SK-N-SH (cell line): Measurements from ENCODE around the gene COL4A6. TPM values are rescaled to one million over a fixed set of nuclear protein-coding genes. Genes with fewer than 3 reads are reported as not detected.

Source experiments
- CTCF ChIA-PET: fragments of 300-600, 350-600 bp; formaldehyde crosslinking; extraction: SDS; loops from one replicate; lab custom pipeline; 2021; lab: Yijun Ruan, JAX
- POLR2A ChIA-PET: fragments of 350-600 bp; sonication (Branson Sonifier 250); formaldehyde crosslinking; extraction: SDS; loops from one replicate; lab custom pipeline; 2020; ENCODE audit warnings: antibody characterized with exemption, inconsistent platforms; lab: Yijun Ruan, JAX
- DNase-seq: peaks from one replicate; pipeline ENCODE4 v3.0.0; 2012
- H2AFZ ChIP-seq: fragments of 200-600 bp; sonication (generic); 2 replicates; pipeline ENCODE4 v1.8.1; 2016; ENCODE audit warnings: antibody characterized with exemption, mild to moderate bottlenecking, low read depth
- H3F3A ChIP-seq: fragments of 200-600 bp; sonication (generic); replicated peaks from 2 replicates; pipeline ENCODE3; 2016; ENCODE audit warnings: antibody characterized with exemption, mild to moderate bottlenecking; ENCODE audit not compliant: insufficient read depth
- H3K27ac ChIP-seq, 2 experiments: fragments of 200-500 bp in 1 of 2; fragments of 200-600 bp in 1 of 2; sonication (Bioruptor generic) in 1 of 2; sonication (generic), shearing (Covaris generic) in 1 of 2; 2 replicates each; pipeline versions ENCODE4 v1.5.1 to v1.6.1; 2014 to 2016; ENCODE audit warnings: low read depth in 2 of 2, inconsistent platforms in 1 of 2, low read length in 1 of 2, mild to moderate bottlenecking in 1 of 2, mixed read lengths in 1 of 2
- H3K27me3 ChIP-seq: fragments of 200-600 bp; sonication (generic), shearing (Covaris generic); 2 replicates; pipeline ENCODE4 v1.6.1; 2016; ENCODE audit warnings: mixed run types; ENCODE audit not compliant: insufficient read depth
- H3K36me3 ChIP-seq, 2 experiments: fragments of 200-500 bp in 1 of 2; fragments of 200-600 bp in 1 of 2; sonication (Bioruptor generic) in 1 of 2; sonication (generic) in 1 of 2; replicated peaks in 1 of 2; 2 replicates each; pipeline versions ENCODE3 to v1.5.1; 2014 to 2016; ENCODE audit warnings: low read length in 1 of 2, mild to moderate bottlenecking in 1 of 2; ENCODE audit not compliant: insufficient read depth in 2 of 2, control insufficient read depth in 1 of 2
- H3K4me1 ChIP-seq, 2 experiments: fragments of 200-500 bp in 1 of 2; fragments of 200-600 bp in 1 of 2; sonication (Bioruptor generic) in 1 of 2; sonication (generic), shearing (Covaris generic) in 1 of 2; 2 replicates each; pipeline versions ENCODE4 v1.5.1 to v1.6.1; 2014 to 2016; ENCODE audit warnings: low read depth in 1 of 2, low read length in 1 of 2, mixed run types in 1 of 2; ENCODE audit not compliant: insufficient read depth in 2 of 2, control insufficient read depth in 1 of 2
- H3K4me2 ChIP-seq: fragments of 200-600 bp; sonication (generic), shearing (Covaris generic); 2 replicates; pipeline ENCODE4 v1.6.1; 2017; ENCODE audit warnings: mixed run types
- H3K4me3 ChIP-seq, 2 experiments: fragments of 200-500 bp in 1 of 2; fragments of 200-600 bp in 1 of 2; sonication (Bioruptor generic) in 1 of 2; sonication (generic), shearing (Covaris generic) in 1 of 2; 2 replicates each; pipeline versions ENCODE4 v1.5.1 to v1.8.1; 2014 to 2016; ENCODE audit warnings: low read depth in 2 of 2, inconsistent platforms in 1 of 2, low read length in 1 of 2, mild to moderate bottlenecking in 1 of 2, mixed read lengths in 1 of 2, moderate library complexity in 1 of 2
- H3K79me2 ChIP-seq: fragments of 200-600 bp; sonication (generic); 2 replicates; pipeline ENCODE4 v1.8.1; 2017; ENCODE audit warnings: mild to moderate bottlenecking; ENCODE audit not compliant: insufficient read depth
- H3K9ac ChIP-seq: fragments of 200-600 bp; sonication (generic); 2 replicates; pipeline ENCODE4 v1.6.1; 2017; ENCODE audit warnings: mixed run types
- H3K9me2 ChIP-seq: fragments of 200-600 bp; sonication (generic); 2 replicates; pipeline ENCODE4 v1.6.1; 2017; ENCODE audit warnings: mixed run types
- H3K9me3 ChIP-seq: fragments of 200-600 bp; sonication (generic); 2 replicates; pipeline ENCODE4 v1.6.1; 2017; ENCODE audit warnings: mixed run types, mild to moderate bottlenecking, moderate library complexity
- H4K20me1 ChIP-seq: fragments of 200-600 bp; sonication (generic); 2 replicates; pipeline ENCODE4 v1.6.1; 2017; ENCODE audit warnings: mild to moderate bottlenecking, mixed run types; ENCODE audit not compliant: insufficient read depth
- CHD2 ChIP-seq: fragments of 150-350 bp; IDR thresholded peaks from 2 replicates; pipeline ENCODE4 v1.6.1; 2018; ENCODE audit warnings: low read length; ENCODE audit not compliant: partially characterized antibody
- FOSL2 ChIP-seq: IDR thresholded peaks from 2 replicates; pipeline ENCODE4 v1.4.0; 2012; ENCODE audit warnings: low read depth, mild to moderate bottlenecking, moderate library complexity, borderline replicate concordance
- FOXM1 ChIP-seq: IDR thresholded peaks from 2 replicates; pipeline ENCODE4 v1.4.0; 2012; ENCODE audit warnings: low read depth, mild to moderate bottlenecking
- GABPA ChIP-seq: IDR thresholded peaks from 2 replicates; pipeline ENCODE4 v1.4.0; 2012; ENCODE audit warnings: low read depth, mild to moderate bottlenecking
- GATA2 ChIP-seq: sonication (generic); formaldehyde crosslinking; IDR thresholded peaks from 2 replicates; pipeline ENCODE4 v1.5.0; 2020; ENCODE audit warnings: mild to moderate bottlenecking, missing genetic modification reagents
- JUND ChIP-seq: IDR thresholded peaks from 2 replicates; pipeline ENCODE4 v1.4.0; 2012
- MEF2A ChIP-seq: IDR thresholded peaks from 2 replicates; pipeline ENCODE4 v1.4.0; 2012; ENCODE audit warnings: low read depth, borderline replicate concordance
- MXI1 ChIP-seq: IDR thresholded peaks from 2 replicates; pipeline ENCODE4 v1.6.1; 2012; ENCODE audit warnings: mild to moderate bottlenecking, low read depth, low read length, improper control_type of control experiment
- NFIC ChIP-seq: IDR thresholded peaks from 2 replicates; pipeline ENCODE4 v1.4.0; 2012; ENCODE audit warnings: borderline replicate concordance
- PBX3 ChIP-seq: IDR thresholded peaks from 2 replicates; pipeline ENCODE4; 2012
- RAD21 ChIP-seq: IDR thresholded peaks from 2 replicates; pipeline ENCODE4 v1.6.1; 2012; ENCODE audit warnings: mild to moderate bottlenecking, low read length
- REST ChIP-seq: IDR thresholded peaks from 2 replicates; pipeline ENCODE4 v1.6.1; 2012; ENCODE audit warnings: mild to moderate bottlenecking, low read depth, low read length, moderate library complexity
- RFX5 ChIP-seq: IDR thresholded peaks from 2 replicates; pipeline ENCODE4 v1.6.1; 2012; ENCODE audit warnings: mild to moderate bottlenecking, improper control_type of control experiment, low read length
- SIN3A ChIP-seq: IDR thresholded peaks from 2 replicates; pipeline ENCODE4 v1.6.1; 2012; ENCODE audit warnings: low read depth, mild to moderate bottlenecking, low read length, moderate library complexity, borderline replicate concordance
- TAF1 ChIP-seq: IDR thresholded peaks from 2 replicates; pipeline ENCODE4 v1.6.1; 2012; ENCODE audit warnings: low read depth, mild to moderate bottlenecking, low read length, moderate library complexity, borderline replicate concordance
- TCF12 ChIP-seq: IDR thresholded peaks from 2 replicates; pipeline ENCODE4 v1.4.0; 2012
- TEAD4 ChIP-seq: IDR thresholded peaks from 2 replicates; pipeline ENCODE4 v1.4.0; 2012; ENCODE audit warnings: mild to moderate bottlenecking, borderline replicate concordance; ENCODE audit not compliant: insufficient read depth
- WGBS: methylation state at CpG from one replicate; pipeline ENCODE4 v1.1.6; 2017; ENCODE audit warnings: low lambda C conversion rate; 5-methylcytosine and 5-hydroxymethylcytosine counted together
- polyA plus RNA-seq, 3 experiments: library from polyadenylated mRNA; depleted of rRNA; stranded (reverse); fragments of >200 nt; gene quantifications; 2 replicates each; pipeline ENCODE4 v1.2.3, GENCODE V29; 2012
- TF ChIP-seq, protein P1 (sequence below): fragments of 200-600 bp; sonication (generic); IDR thresholded peaks from 2 replicates; pipeline ENCODE4 v1.6.1; 2017; ENCODE audit warnings: antibody characterized with exemption, mild to moderate bottlenecking, moderate library complexity
- TF ChIP-seq, protein P2 (sequence below): IDR thresholded peaks from 2 replicates; pipeline ENCODE4 v1.4.0; 2012; ENCODE audit warnings: low read depth, borderline replicate concordance
- TF ChIP-seq, protein P3 (sequence below): IDR thresholded peaks from 2 replicates; pipeline ENCODE4 v1.4.0; 2012; ENCODE audit warnings: low read depth, borderline replicate concordance

COL4A6 gene
- polyA plus RNA-seq, 1 of the 3 experiments (the other 2 are of a cell fraction): not detected

DNA sequence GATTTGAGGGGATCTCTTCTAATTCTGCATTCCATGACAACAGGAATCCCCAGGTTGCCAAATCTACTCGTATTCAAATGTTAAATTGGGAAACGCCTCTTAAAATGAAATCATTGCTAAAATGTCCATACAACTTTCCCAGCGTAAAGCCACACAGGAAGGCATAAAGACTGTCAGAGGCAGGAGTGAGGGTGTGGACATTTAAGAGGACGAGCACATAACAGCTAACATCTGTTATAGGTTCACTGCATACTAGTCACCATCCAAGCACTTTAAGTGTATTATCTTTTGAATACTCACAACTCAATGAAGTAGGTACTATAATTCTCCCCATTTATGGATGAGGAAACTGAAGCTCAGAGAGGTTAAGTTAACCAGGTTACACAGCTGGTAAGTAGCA is 311.1 kb downstream of the COL4A6 start:
- no peaks in the 10 kb centered on the region for H3K9me3 ChIP-seq
- H3K79me2 ChIP-seq: no peaks in the 10 kb centered on the region
- no peak overlapping the region for H3K4me2 ChIP-seq
- H3K9me2 ChIP-seq: no peaks in the 10 kb centered on the region
- no peaks in the 10 kb centered on the region for H3F3A ChIP-seq
- H3K27ac ChIP-seq: no peak overlapping the region
- peaks cover 0 to 2% of the 10 kb centered on the region in 2 experiments; a peak in 1 of 4 replicates for H3K4me1 ChIP-seq
- TF ChIP-seq PBX3 (no peak), TAF1 (no peak), MXI1 (no peak), FOXM1 (no peak), REST (no peak), RFX5 (no peak), SIN3A (no peak), GABPA (no peak), TEAD4 (no peak), FOSL2 (no peak), NFIC (no peak), CHD2 (no peak), GATA2 (CRISPR knock-in tag) (no peak), JUND (no peak), RAD21 (no peak), TCF12 (no peak), MEF2A (no peak)
- TF ChIP-seq, protein P1, sequence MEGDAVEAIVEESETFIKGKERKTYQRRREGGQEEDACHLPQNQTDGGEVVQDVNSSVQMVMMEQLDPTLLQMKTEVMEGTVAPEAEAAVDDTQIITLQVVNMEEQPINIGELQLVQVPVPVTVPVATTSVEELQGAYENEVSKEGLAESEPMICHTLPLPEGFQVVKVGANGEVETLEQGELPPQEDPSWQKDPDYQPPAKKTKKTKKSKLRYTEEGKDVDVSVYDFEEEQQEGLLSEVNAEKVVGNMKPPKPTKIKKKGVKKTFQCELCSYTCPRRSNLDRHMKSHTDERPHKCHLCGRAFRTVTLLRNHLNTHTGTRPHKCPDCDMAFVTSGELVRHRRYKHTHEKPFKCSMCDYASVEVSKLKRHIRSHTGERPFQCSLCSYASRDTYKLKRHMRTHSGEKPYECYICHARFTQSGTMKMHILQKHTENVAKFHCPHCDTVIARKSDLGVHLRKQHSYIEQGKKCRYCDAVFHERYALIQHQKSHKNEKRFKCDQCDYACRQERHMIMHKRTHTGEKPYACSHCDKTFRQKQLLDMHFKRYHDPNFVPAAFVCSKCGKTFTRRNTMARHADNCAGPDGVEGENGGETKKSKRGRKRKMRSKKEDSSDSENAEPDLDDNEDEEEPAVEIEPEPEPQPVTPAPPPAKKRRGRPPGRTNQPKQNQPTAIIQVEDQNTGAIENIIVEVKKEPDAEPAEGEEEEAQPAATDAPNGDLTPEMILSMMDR: no peak
- TF ChIP-seq, protein P2, sequence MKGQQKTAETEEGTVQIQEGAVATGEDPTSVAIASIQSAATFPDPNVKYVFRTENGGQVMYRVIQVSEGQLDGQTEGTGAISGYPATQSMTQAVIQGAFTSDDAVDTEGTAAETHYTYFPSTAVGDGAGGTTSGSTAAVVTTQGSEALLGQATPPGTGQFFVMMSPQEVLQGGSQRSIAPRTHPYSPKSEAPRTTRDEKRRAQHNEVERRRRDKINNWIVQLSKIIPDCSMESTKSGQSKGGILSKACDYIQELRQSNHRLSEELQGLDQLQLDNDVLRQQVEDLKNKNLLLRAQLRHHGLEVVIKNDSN: no peak
- TF ChIP-seq, protein P3, sequence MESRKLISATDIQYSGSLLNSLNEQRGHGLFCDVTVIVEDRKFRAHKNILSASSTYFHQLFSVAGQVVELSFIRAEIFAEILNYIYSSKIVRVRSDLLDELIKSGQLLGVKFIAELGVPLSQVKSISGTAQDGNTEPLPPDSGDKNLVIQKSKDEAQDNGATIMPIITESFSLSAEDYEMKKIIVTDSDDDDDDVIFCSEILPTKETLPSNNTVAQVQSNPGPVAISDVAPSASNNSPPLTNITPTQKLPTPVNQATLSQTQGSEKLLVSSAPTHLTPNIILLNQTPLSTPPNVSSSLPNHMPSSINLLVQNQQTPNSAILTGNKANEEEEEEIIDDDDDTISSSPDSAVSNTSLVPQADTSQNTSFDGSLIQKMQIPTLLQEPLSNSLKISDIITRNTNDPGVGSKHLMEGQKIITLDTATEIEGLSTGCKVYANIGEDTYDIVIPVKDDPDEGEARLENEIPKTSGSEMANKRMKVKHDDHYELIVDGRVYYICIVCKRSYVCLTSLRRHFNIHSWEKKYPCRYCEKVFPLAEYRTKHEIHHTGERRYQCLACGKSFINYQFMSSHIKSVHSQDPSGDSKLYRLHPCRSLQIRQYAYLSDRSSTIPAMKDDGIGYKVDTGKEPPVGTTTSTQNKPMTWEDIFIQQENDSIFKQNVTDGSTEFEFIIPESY: no peak
- TF ChIP-seq, all 33 proteins: peak for 0
- POLR2A ChIA-PET: no interaction called here
- CTCF ChIA-PET: no interaction called here
- no peak overlapping the region for H3K9ac ChIP-seq
- WGBS: 61% methylated on average over 4 of the region's 4 CpGs
- no peaks in the 10 kb centered on the region for H4K20me1 ChIP-seq
- H2AFZ ChIP-seq: no peak overlapping the region
- H3K36me3 ChIP-seq: no peaks in the 10 kb centered on the region
- no peak for DNase-seq
- H3K4me3 ChIP-seq: no peak overlapping the region
- no peaks in the 10 kb centered on the region for H3K27me3 ChIP-seq
